PC-9 (cell line): ENCODE measurements around the gene CLIP1. TPM values are rescaled to one million over a fixed set of nuclear protein-coding genes. Genes with fewer than 3 reads are reported as not detected.

Experiments used
- BruUV-seq: library from RNA; stranded (reverse); fragments of 400-500 nt; replicated peaks from 2 replicates; lab custom pipeline; 2021; lab: Mats Ljungman, UMichigan
- CTCF ChIA-PET: fragments of 300-600 bp; sonication (Branson Sonifier 250); formaldehyde crosslinking; loops from one replicate; lab custom pipeline; 2022; ENCODE audit warnings: antibody characterized with exemption; lab: Charles Lee
- POLR2A ChIA-PET: fragments of 300-600 bp; sonication (Branson Sonifier 250); formaldehyde crosslinking; loops from one replicate; lab custom pipeline; 2022; ENCODE audit warnings: antibody characterized with exemption; ENCODE audit not compliant: unreplicated experiment; lab: Charles Lee
- DNase-seq, 2 experiments: peaks; one replicate each; pipeline versions ENCODE4 v3.0.0 to v3.0.0-alpha.2; 2015 to 2022; ENCODE audit warnings: mixed read lengths in 1 of 2
- H2AFZ ChIP-seq: fragments of 200-600 bp; sonication (generic); 2 replicates; pipeline ENCODE4 v1.8.1; 2017; ENCODE audit warnings: antibody characterized with exemption
- H3F3A ChIP-seq: fragments of 200-600 bp; sonication (generic); 2 replicates; pipeline ENCODE4 v1.8.1; 2017; ENCODE audit warnings: antibody characterized with exemption, mild to moderate bottlenecking, low read depth; ENCODE audit not compliant: insufficient read depth
- H3K27ac ChIP-seq: fragments of 200-600 bp; sonication (generic); 2 replicates; pipeline ENCODE4 v1.6.1; 2016; ENCODE audit warnings: mixed run types
- H3K27me3 ChIP-seq: fragments of 200-600 bp; sonication (generic); 2 replicates; pipeline ENCODE4 v1.6.1; 2016; ENCODE audit warnings: low read depth, mixed run types; ENCODE audit not compliant: insufficient read depth
- H3K36me3 ChIP-seq: fragments of 200-600 bp; sonication (generic); 2 replicates; pipeline ENCODE4 v1.6.1; 2016; ENCODE audit warnings: low read depth, mixed run types
- H3K4me1 ChIP-seq: fragments of 200-600 bp; sonication (generic); replicated peaks from 2 replicates; pipeline ENCODE4 v1.6.1; 2016; ENCODE audit warnings: mixed run types; ENCODE audit not compliant: insufficient read depth
- H3K4me2 ChIP-seq: fragments of 200-600 bp; sonication (generic); 2 replicates; pipeline ENCODE4 v1.6.1; 2017; ENCODE audit warnings: mixed run types
- H3K4me3 ChIP-seq: fragments of 200-600 bp; sonication (generic); 2 replicates; pipeline ENCODE4 v1.6.1; 2016; ENCODE audit warnings: mixed run types
- H3K79me2 ChIP-seq: fragments of 200-600 bp; sonication (generic); 2 replicates; pipeline ENCODE4 v1.6.1; 2017; ENCODE audit warnings: low read depth, mixed run types
- H3K9me2 ChIP-seq: fragments of 200-600 bp; sonication (generic); 2 replicates; pipeline ENCODE4 v1.8.1; 2017; ENCODE audit warnings: mild to moderate bottlenecking; ENCODE audit not compliant: insufficient read depth
- H3K9me3 ChIP-seq: fragments of 200-600 bp; sonication (generic); 2 replicates; pipeline ENCODE4 v1.8.1; 2016; ENCODE audit warnings: low read depth; ENCODE audit not compliant: insufficient read depth
- H4K20me1 ChIP-seq: fragments of 200-600 bp; sonication (generic); 2 replicates; pipeline ENCODE4 v1.8.1; 2017; ENCODE audit not compliant: insufficient read depth
- EZH2 ChIP-seq: fragments of 200-600 bp; sonication (generic); IDR thresholded peaks from 2 replicates; pipeline ENCODE4 v1.8.0; 2017; ENCODE audit warnings: antibody characterized with exemption, low read depth
- intact Hi-C: fragments of 100-400 bp; cut with micrococcal nuclease; formaldehyde crosslinking; loops from one replicate; pipeline ENCODE4 v1.10.0; 2022; ENCODE audit not compliant: unreplicated experiment
- total RNA-seq: library from RNA; stranded (reverse); gene quantifications from 2 replicates; pipeline ENCODE4 v1.2.3, GENCODE V29; 2021
- TF ChIP-seq, protein P1 (sequence below): fragments of 200-600 bp; sonication (generic); conservative IDR thresholded peaks from 2 replicates; pipeline ENCODE4 v1.6.1; 2017; ENCODE audit warnings: mixed run types, antibody characterized with exemption, mild to moderate bottlenecking, moderate library complexity

The CLIP1 gene
- total RNA-seq, 1 experiment from 2014 or later: 86.9 TPM

DNA sequence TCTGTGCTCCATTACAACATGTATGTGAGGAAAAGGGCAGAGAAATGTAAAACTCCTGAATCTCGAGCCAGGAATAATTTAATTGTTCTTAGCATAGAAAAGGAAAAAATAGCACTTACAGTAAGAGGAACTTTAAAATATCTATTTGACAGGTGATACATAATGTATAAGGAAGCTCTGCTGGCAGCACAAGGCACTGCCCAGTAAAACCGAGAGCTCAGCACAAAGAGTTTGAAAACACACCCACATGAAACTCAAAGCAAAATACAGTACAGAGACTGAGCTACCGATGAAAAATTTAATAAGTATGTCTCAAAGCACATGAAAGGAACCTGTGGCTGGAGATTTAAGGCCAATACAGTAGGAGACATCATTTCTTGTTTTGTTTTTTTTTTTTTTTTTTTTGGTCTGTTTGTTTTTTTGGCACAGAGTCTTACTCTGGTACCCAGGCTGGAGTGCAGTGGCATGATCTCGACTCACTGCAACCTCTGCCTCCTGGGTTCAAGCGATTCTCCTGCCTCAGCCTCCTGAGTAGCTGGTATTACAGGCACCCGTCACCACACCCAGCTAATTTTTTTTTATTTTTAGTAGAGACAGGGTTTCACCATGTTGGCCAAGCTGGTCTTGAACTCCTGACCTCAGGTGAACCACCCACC is 19.2 kb downstream of the CLIP1 start:
- Histone ChIP-seq H3K27ac (0 out of 2 replicates have a peak overlapping the region, but pooled peaks have one; percentile 12), H3K9me3 (no peaks in the 10 kb centered on the region), H3F3A (peaks cover 51% of the 10 kb centered on the region), H3K4me1 (peaks cover 41% of the 10 kb centered on the region), H3K79me2 (peaks cover 70% of the 10 kb centered on the region), H3K36me3 (no peaks in the 10 kb centered on the region), H4K20me1 (no peaks in the 10 kb centered on the region), H3K4me2 (no peak overlapping the region), H3K4me3 (no peak overlapping the region), H3K27me3 (no peaks in the 10 kb centered on the region), H2AFZ (no peak overlapping the region), H3K9me2 (no peaks in the 10 kb centered on the region)
- no TSS peak for BruUV-seq
- DNase-seq: no peak
- no peak for TF ChIP-seq EZH2
- TF ChIP-seq, protein P1, sequence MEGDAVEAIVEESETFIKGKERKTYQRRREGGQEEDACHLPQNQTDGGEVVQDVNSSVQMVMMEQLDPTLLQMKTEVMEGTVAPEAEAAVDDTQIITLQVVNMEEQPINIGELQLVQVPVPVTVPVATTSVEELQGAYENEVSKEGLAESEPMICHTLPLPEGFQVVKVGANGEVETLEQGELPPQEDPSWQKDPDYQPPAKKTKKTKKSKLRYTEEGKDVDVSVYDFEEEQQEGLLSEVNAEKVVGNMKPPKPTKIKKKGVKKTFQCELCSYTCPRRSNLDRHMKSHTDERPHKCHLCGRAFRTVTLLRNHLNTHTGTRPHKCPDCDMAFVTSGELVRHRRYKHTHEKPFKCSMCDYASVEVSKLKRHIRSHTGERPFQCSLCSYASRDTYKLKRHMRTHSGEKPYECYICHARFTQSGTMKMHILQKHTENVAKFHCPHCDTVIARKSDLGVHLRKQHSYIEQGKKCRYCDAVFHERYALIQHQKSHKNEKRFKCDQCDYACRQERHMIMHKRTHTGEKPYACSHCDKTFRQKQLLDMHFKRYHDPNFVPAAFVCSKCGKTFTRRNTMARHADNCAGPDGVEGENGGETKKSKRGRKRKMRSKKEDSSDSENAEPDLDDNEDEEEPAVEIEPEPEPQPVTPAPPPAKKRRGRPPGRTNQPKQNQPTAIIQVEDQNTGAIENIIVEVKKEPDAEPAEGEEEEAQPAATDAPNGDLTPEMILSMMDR: no peak
- ChIA-PET POLR2A (no interaction called here), CTCF (interaction anchor here (0.6 kb wide), 1 partner anchor 31 kb away, joined by 4 read pairs; no protein-coding TSS in a partner anchor)
- intact Hi-C loops: no loop called here

GRCh38 chr12:122402264-122402663 is 20.2 kb downstream of the CLIP1 start:
- Histone ChIP-seq H3K36me3 (no peaks in the 10 kb centered on the region), H3K27me3 (no peaks in the 10 kb centered on the region), H3K9me3 (no peaks in the 10 kb centered on the region), H3F3A (peaks cover 51% of the 10 kb centered on the region), H3K4me1 (peaks cover 39% of the 10 kb centered on the region), H3K27ac (peak overlapping the region; percentile 100), H3K9me2 (no peaks in the 10 kb centered on the region), H3K79me2 (peaks cover 78% of the 10 kb centered on the region), H4K20me1 (no peaks in the 10 kb centered on the region), H2AFZ (no peak overlapping the region), H3K4me3 (no peak overlapping the region), H3K4me2 (no peak overlapping the region)
- CTCF ChIA-PET: no interaction called here
- BruUV-seq: no TSS peak
- TF ChIP-seq EZH2: no peak
- TF ChIP-seq, protein P1: no peak
- DNase-seq: no peak
- POLR2A ChIA-PET: no interaction called here
- intact Hi-C loops: no loop called here

- Histone ChIP-seq H3K4me1 (peaks cover 26% of the 10 kb centered on the region), H3K9me2 (no peaks in the 10 kb centered on the region), H4K20me1 (no peaks in the 10 kb centered on the region), H2AFZ (no peak overlapping the region), H3K4me3 (peak overlapping the region; percentile 46; the same call in 1 of the 2 replicates), H3K79me2 (peaks cover 76% of the 10 kb centered on the region), H3K4me2 (peak overlapping the region; percentile 94), H3K36me3 (no peaks in the 10 kb centered on the region), H3K27me3 (no peaks in the 10 kb centered on the region), H3K9me3 (no peaks in the 10 kb centered on the region), H3K27ac (peak overlapping the region; percentile 100), H3F3A (peaks cover 42% of the 10 kb centered on the region)
- ChIA-PET CTCF (interaction anchor here (0.6 to 2.1 kb wide), 8 partner anchors 21 to 278 kb away, joined by 3 to 35 read pairs (median 4); partner anchors contain the start of genes CLIP1 and ZCCHC8), POLR2A (interaction anchor here (0.6 to 1.7 kb wide), 16 partner anchors 14 to 338 kb away, joined by 3 to 30 read pairs (median 9); partner anchors contain the start of genes DIABLO and ZCCHC8)
- BruUV-seq: TSS peak; percentile 74
- DNase-seq: peak; percentile 82 to 90
- intact Hi-C loops: loop anchor here (1.0 kb wide), 4 partner anchors 22 to 128 kb away; partner anchors contain the start of gene KNTC1
- TF ChIP-seq, protein P1: peak; percentile 80
- TF ChIP-seq EZH2: no peak
Measured at GRCh38 chr12:122399592-122400373, 22.7 kb downstream of the CLIP1 start.
